Esophagus squamous epithelium (tissue), 4 donors: ENCODE measurements around the gene OR10R2.

Source experiments
- POLR2A ChIP-seq, 4 donors: fragments of 450-650 bp; IDR thresholded peaks; one replicate each; pipeline ENCODE4 v1.6.1; 2017; ENCODE audit warnings: antibody characterized with exemption in 4 of 4, mild to moderate bottlenecking in 4 of 4, moderate library complexity in 3 of 4
- TF ChIP-seq, protein P1 (sequence below), 6 experiments: fragments of 450-650 bp in 4 of 6; fragments of 200-600 bp in 2 of 6; sonication (generic) in 2 of 6; IDR thresholded peaks; one replicate each; pipeline ENCODE4 v1.5.1; 2016 to 2019; ENCODE audit warnings: antibody characterized with exemption in 6 of 6, mild to moderate bottlenecking in 4 of 6, moderate library complexity in 4 of 6

DNA sequence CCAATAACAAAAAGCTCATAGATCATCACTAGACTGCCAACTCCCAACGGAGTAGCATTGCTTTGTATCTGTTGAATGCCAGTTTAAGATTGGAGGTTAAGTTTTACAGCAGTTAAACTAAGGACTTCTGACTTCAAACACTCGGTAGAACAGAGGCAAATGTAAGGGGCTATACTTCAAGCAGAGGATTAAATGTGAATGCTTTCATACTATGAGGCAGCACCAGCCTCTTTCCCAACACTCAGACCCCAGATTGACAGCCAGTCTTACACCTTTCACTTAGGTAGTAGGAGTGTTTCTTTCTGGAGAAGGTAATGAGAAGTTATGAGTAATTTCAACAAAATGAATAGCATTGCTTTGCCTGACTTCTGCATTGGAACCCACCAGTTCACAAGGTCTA is 22.8 kb downstream of the OR10R2 start:
- TF ChIP-seq, protein P1, sequence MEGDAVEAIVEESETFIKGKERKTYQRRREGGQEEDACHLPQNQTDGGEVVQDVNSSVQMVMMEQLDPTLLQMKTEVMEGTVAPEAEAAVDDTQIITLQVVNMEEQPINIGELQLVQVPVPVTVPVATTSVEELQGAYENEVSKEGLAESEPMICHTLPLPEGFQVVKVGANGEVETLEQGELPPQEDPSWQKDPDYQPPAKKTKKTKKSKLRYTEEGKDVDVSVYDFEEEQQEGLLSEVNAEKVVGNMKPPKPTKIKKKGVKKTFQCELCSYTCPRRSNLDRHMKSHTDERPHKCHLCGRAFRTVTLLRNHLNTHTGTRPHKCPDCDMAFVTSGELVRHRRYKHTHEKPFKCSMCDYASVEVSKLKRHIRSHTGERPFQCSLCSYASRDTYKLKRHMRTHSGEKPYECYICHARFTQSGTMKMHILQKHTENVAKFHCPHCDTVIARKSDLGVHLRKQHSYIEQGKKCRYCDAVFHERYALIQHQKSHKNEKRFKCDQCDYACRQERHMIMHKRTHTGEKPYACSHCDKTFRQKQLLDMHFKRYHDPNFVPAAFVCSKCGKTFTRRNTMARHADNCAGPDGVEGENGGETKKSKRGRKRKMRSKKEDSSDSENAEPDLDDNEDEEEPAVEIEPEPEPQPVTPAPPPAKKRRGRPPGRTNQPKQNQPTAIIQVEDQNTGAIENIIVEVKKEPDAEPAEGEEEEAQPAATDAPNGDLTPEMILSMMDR (IDR thresholded peaks at IDR 0.05) = no peak
- TF ChIP-seq POLR2A (IDR thresholded peaks at IDR 0.05) = no peak
